Transverse colon (tissue), 4 donors: Measurements from ENCODE around the gene SLC6A4.

Source experiments
- EP300 ChIP-seq: sonication (generic); formaldehyde crosslinking; IDR thresholded peaks from one replicate; pipeline ENCODE4 v1.6.1; 2017; ENCODE audit warnings: antibody characterized with exemption, low read depth
- POLR2A ChIP-seq: fragments of 450-650 bp; IDR thresholded peaks from one replicate; pipeline ENCODE4 v1.6.1; 2016; ENCODE audit warnings: antibody characterized with exemption, mild to moderate bottlenecking, moderate library complexity
- POLR2AphosphoS5 ChIP-seq, 3 donors: sonication (generic); formaldehyde crosslinking; IDR thresholded peaks; one replicate each; pipeline ENCODE4 v1.6.1; 2016; ENCODE audit warnings: antibody characterized with exemption in 3 of 3
- TF ChIP-seq, protein P1 (sequence below), 5 experiments: fragments of 200-600 bp in 3 of 5; fragments of 450-650 bp in 2 of 5; sonication (generic) in 3 of 5; IDR thresholded peaks; 1 replicate in 2 of 5; 2 replicates in 3 of 5; pipeline ENCODE4 v1.5.1; 2016 to 2017; ENCODE audit warnings: antibody characterized with exemption in 5 of 5, inconsistent platforms in 3 of 5, mild to moderate bottlenecking in 2 of 5, moderate library complexity in 1 of 5

DNA sequence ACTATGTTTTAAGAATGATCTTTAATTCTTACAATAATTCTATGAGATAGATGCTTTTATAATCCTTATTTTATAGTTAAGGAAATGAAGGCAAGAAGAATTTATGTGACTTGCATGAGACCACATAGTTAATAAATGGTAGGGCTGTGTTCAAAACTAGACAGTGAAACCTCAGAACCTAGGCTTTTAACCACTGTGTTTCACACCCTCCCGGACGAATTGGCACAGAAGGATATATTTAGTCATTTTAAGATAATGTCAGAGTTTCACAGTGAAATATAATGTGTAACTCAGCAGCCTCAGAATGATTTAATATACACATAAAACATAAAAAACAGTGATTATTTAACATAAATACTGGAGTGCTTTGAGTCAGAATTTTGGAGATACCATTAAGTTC, 61.8 kb downstream of the SLC6A4 start:
- TF ChIP-seq, protein P1, sequence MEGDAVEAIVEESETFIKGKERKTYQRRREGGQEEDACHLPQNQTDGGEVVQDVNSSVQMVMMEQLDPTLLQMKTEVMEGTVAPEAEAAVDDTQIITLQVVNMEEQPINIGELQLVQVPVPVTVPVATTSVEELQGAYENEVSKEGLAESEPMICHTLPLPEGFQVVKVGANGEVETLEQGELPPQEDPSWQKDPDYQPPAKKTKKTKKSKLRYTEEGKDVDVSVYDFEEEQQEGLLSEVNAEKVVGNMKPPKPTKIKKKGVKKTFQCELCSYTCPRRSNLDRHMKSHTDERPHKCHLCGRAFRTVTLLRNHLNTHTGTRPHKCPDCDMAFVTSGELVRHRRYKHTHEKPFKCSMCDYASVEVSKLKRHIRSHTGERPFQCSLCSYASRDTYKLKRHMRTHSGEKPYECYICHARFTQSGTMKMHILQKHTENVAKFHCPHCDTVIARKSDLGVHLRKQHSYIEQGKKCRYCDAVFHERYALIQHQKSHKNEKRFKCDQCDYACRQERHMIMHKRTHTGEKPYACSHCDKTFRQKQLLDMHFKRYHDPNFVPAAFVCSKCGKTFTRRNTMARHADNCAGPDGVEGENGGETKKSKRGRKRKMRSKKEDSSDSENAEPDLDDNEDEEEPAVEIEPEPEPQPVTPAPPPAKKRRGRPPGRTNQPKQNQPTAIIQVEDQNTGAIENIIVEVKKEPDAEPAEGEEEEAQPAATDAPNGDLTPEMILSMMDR (IDR thresholded peaks at IDR 0.05): no peak
- TF ChIP-seq EP300: no peak
- TF ChIP-seq POLR2AphosphoS5 (IDR thresholded peaks at IDR 0.05): no peak
- no peak for TF ChIP-seq POLR2A
